ENCODE results near the gene ORAI3.

GRCh38 chr16:30982548-30983288 is 33.9 kb downstream of the ORAI3 start:
- TF ChIP-seq CTCF (IDR thresholded peaks at IDR 0.05) = no peak
- no peak for TF ChIP-seq GABPA (IDR thresholded peaks at IDR 0.05; ENCODE audit: low read depth)
- no peak for TF ChIP-seq ZBTB33 (IDR thresholded peaks at IDR 0.05; ENCODE audit: borderline replicate concordance, low read depth)
